Erythroblast (primary cell): ENCODE results near the gene SSBP4.

ENCODE experiments used
- GATA1 ChIP-seq: IDR thresholded peaks from 2 replicates; pipeline ENCODE4 v1.6.1; 2011; ENCODE audit warnings: low read depth, mild to moderate bottlenecking, control low read depth, low read length, moderate library complexity
- POLR2A ChIP-seq: IDR thresholded peaks from 2 replicates; pipeline ENCODE4 v1.6.1; 2011; ENCODE audit warnings: mild to moderate bottlenecking, low read length

DNA sequence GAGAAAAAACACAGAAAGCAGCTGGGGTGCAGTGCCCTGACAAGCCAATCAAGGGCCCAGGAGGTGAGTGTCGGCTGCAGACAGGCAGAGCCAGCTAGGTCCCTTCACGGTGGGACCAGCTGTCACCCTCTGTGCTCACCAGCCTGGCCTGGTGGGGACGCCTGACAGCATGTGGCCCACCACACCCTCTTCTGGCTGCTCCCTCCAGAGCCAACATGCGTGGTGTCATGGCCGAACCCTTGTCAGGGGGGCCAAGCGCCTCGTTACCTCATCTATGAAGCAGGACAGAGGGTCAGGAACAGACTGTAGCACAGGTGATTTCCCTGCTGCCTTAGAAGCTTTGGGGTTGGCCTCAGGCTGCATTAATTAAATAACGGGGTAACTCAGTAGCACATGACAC lies 58.8 kb downstream of the SSBP4 start:
- no peak for TF ChIP-seq POLR2A
- no peak for TF ChIP-seq GATA1
